PC-3 (cell line): ENCODE results near the gene BCAS3. TPM values are rescaled to one million over a fixed set of nuclear protein-coding genes. Genes with fewer than 3 reads are reported as not detected.

ENCODE experiments used
- ATAC-seq: fragments of 200-7000 bp; cut with Tn5 transposase; 2 replicates; pipeline ENCODE4 v1.9.1; 2020; ENCODE audit warnings: mild to moderate bottlenecking, moderate library complexity
- BruUV-seq: library from RNA; stranded (reverse); fragments of 400-500 nt; replicated peaks from 2 replicates; lab custom pipeline; 2021; lab: Mats Ljungman, UMichigan
- CTCF ChIA-PET: fragments of 300-600 bp; sonication (Branson Sonifier 250); formaldehyde crosslinking; loops from one replicate; lab custom pipeline; 2022; ENCODE audit warnings: antibody characterized with exemption; lab: Charles Lee
- POLR2A ChIA-PET: fragments of 300-600 bp; sonication (Branson Sonifier 250); formaldehyde crosslinking; loops from one replicate; lab custom pipeline; 2022; ENCODE audit warnings: antibody characterized with exemption; ENCODE audit not compliant: unreplicated experiment; lab: Charles Lee
- DNase-seq: peaks from one replicate; pipeline ENCODE4 v3.0.0-alpha.2; 2015
- H2AFZ ChIP-seq: fragments of 300-600 bp; sonication (generic); 2 replicates; pipeline ENCODE4 v1.6.0; 2016; ENCODE audit warnings: antibody characterized with exemption, low read length
- H3F3A ChIP-seq: fragments of 300-600 bp; sonication (generic); one replicate; pipeline ENCODE4 v1.6.0; 2017; ENCODE audit warnings: antibody characterized with exemption, low read length, control low read depth, mild to moderate bottlenecking; ENCODE audit not compliant: unreplicated experiment
- H3K27ac ChIP-seq: fragments of 300-600 bp; sonication (generic); 2 replicates; pipeline ENCODE4 v1.5.1; 2016; ENCODE audit warnings: mild to moderate bottlenecking, low read length
- H3K27me3 ChIP-seq: fragments of 300-600 bp; sonication (generic); 2 replicates; pipeline ENCODE4 v1.6.1; 2016; ENCODE audit warnings: low read length, mixed read lengths
- H3K36me3 ChIP-seq: fragments of 300-600 bp; sonication (generic); 2 replicates; pipeline ENCODE4 v1.6.1; 2016; ENCODE audit warnings: low read depth, mixed run types, low read length, mixed read lengths
- H3K4me1 ChIP-seq: fragments of 300-600 bp; sonication (generic); 2 replicates; pipeline ENCODE4 v1.5.1; 2016; ENCODE audit warnings: low read length; ENCODE audit not compliant: insufficient read depth
- H3K4me2 ChIP-seq: fragments of 300-600 bp; sonication (generic); 2 replicates; pipeline ENCODE4 v1.6.0; 2016; ENCODE audit warnings: low read length
- H3K4me3 ChIP-seq: fragments of 300-600 bp; sonication (generic); 2 replicates; pipeline ENCODE4 v1.5.1; 2016; ENCODE audit warnings: mild to moderate bottlenecking, low read length, mixed read lengths
- H3K79me2 ChIP-seq: fragments of 300-600 bp; sonication (generic); 2 replicates; pipeline ENCODE4 v1.6.1; 2017; ENCODE audit warnings: low read length, mixed read lengths
- H3K9ac ChIP-seq: fragments of 300-600 bp; sonication (generic); 2 replicates; pipeline ENCODE4 v1.6.0; 2016; ENCODE audit warnings: mild to moderate bottlenecking, low read length
- H3K9me2 ChIP-seq: fragments of 300-600 bp; sonication (generic); replicated peaks from 2 replicates; pipeline ENCODE4 v1.6.1; 2016; ENCODE audit warnings: mixed run types, low read length, mixed read lengths
- H3K9me3 ChIP-seq: fragments of 300-600 bp; sonication (generic); 2 replicates; pipeline ENCODE4 v1.6.1; 2016; ENCODE audit warnings: low read length, mixed read lengths
- H4K20me1 ChIP-seq: fragments of 300-600 bp; sonication (generic); 2 replicates; pipeline ENCODE4 v1.6.1; 2016; ENCODE audit warnings: low read length, mixed read lengths
- CTCF ChIP-seq: fragments of 300-600 bp; sonication (generic); conservative IDR thresholded peaks from 2 replicates; pipeline ENCODE4 v1.5.1; 2017; ENCODE audit warnings: antibody characterized with exemption, low read depth, mild to moderate bottlenecking, low read length
- EZH2 ChIP-seq: fragments of 300-600 bp; sonication (generic); IDR thresholded peaks from one replicate; pipeline ENCODE4 v1.6.1; 2017; ENCODE audit warnings: antibody characterized with exemption, mild to moderate bottlenecking, low read length; ENCODE audit not compliant: unreplicated experiment
- EZH2phosphoT487 ChIP-seq: fragments of 300-600 bp; sonication (generic); IDR thresholded peaks from 2 replicates; pipeline ENCODE4 v1.6.1; 2018; ENCODE audit warnings: mild to moderate bottlenecking, antibody characterized with exemption, low read length, borderline replicate concordance
- intact Hi-C: fragments of 100-400 bp; cut with micrococcal nuclease; formaldehyde crosslinking; loops from 2 replicates; pipeline ENCODE4 v1.9.0; 2023
- total RNA-seq: library from RNA; depleted of rRNA; stranded (reverse); fragments of >200 nt; gene quantifications from 2 replicates; pipeline ENCODE4 v1.2.3, GENCODE V29; 2014

BCAS3 gene
- total RNA-seq, 1 experiment from 2014 or later = 25.9 TPM

- H3K4me1 ChIP-seq = peaks cover 27% of the 10 kb centered on the region
- peak overlapping the region; percentile 11; the same call in 1 of the 2 replicates for H3K9ac ChIP-seq
- CTCF ChIA-PET = interaction anchor here (0.6 to 1.1 kb wide), 4 partner anchors 13 to 511 kb away, joined by 3 to 8 read pairs (median 4); no protein-coding TSS in a partner anchor
These were observed 224.7 kb downstream of the BCAS3 start for GRCh38 chr17:60902399-60902798.

GRCh38 chr17:60904582-60904981 is 226.9 kb downstream of the BCAS3 start:
- Histone ChIP-seq H3K4me1 (peaks cover 30% of the 10 kb centered on the region), H3K36me3 (no peaks in the 10 kb centered on the region), H3K27me3 (no peaks in the 10 kb centered on the region), H3K4me3 (no peak overlapping the region), H3K27ac (no peak overlapping the region), H3K79me2 (no peaks in the 10 kb centered on the region), H3K9ac (no peak overlapping the region), H3K9me3 (no peaks in the 10 kb centered on the region), H2AFZ (no peak overlapping the region), H3F3A (peaks cover 5% of the 10 kb centered on the region), H4K20me1 (no peaks in the 10 kb centered on the region), H3K4me2 (no peak overlapping the region), H3K9me2 (no peaks in the 10 kb centered on the region)
- ChIA-PET CTCF (no interaction called here), POLR2A (no interaction called here)
- BruUV-seq = no TSS peak
- TF ChIP-seq EZH2 = no peak
- TF ChIP-seq EZH2phosphoT487 = no peak
- no peak for TF ChIP-seq CTCF
- DNase-seq (no peak), ATAC-seq (no peak)
- intact Hi-C loops = loop anchor here (5.0 kb wide), 1 partner anchor 508 kb away; no protein-coding TSS in a partner anchor

More at GRCh38 chr17:60902399-60902798, 224.7 kb downstream of the BCAS3 start:
- intact Hi-C loops = loop anchor here (5.0 kb wide), 1 partner anchor 510 kb away; no protein-coding TSS in a partner anchor
- H3F3A ChIP-seq = peaks cover 5% of the 10 kb centered on the region
- POLR2A ChIA-PET = interaction anchor here (0.6 to 0.7 kb wide), 2 partner anchors 14 to 161 kb away, joined by 3 to 4 read pairs; no protein-coding TSS in a partner anchor
- H3K9me2 ChIP-seq = no peaks in the 10 kb centered on the region
- H3K79me2 ChIP-seq = no peaks in the 10 kb centered on the region
- ATAC-seq = peak; percentile 27
- H3K4me2 ChIP-seq = peak overlapping the region; percentile 65
- no peak for DNase-seq
- peak overlapping the region; percentile 34; the same call in 1 of the 2 replicates for H3K4me3 ChIP-seq
- no TSS peak for BruUV-seq
- no peaks in the 10 kb centered on the region for H3K9me3 ChIP-seq
- H3K36me3 ChIP-seq = no peaks in the 10 kb centered on the region
- H3K27ac ChIP-seq = peak overlapping the region; percentile 66
- H2AFZ ChIP-seq = 0 out of 2 replicates have a peak overlapping the region, but pooled peaks have one; percentile 5
- H4K20me1 ChIP-seq = no peaks in the 10 kb centered on the region
- TF ChIP-seq EZH2 (no peak), CTCF (no peak), EZH2phosphoT487 (no peak)
- H3K27me3 ChIP-seq = no peaks in the 10 kb centered on the region

- peaks cover 5% of the 10 kb centered on the region for H3F3A ChIP-seq
- H2AFZ ChIP-seq = no peak overlapping the region
- ChIA-PET CTCF (no interaction called here), POLR2A (no interaction called here)
- H3K4me3 ChIP-seq = no peak overlapping the region
- H3K27ac ChIP-seq = no peak overlapping the region
- DNase-seq = no peak
- H3K36me3 ChIP-seq = no peaks in the 10 kb centered on the region
- ATAC-seq = no peak
- no peak for TF ChIP-seq EZH2phosphoT487
- no peak for TF ChIP-seq CTCF
- no peak for TF ChIP-seq EZH2
- BruUV-seq = no TSS peak
- no peaks in the 10 kb centered on the region for H3K9me3 ChIP-seq
- H3K4me1 ChIP-seq = peaks cover 26% of the 10 kb centered on the region
- H4K20me1 ChIP-seq = no peaks in the 10 kb centered on the region
- no peak overlapping the region for H3K9ac ChIP-seq
- H3K9me2 ChIP-seq = no peaks in the 10 kb centered on the region
- intact Hi-C loops = no loop called here
- H3K4me2 ChIP-seq = no peak overlapping the region
- no peaks in the 10 kb centered on the region for H3K79me2 ChIP-seq
- H3K27me3 ChIP-seq = no peaks in the 10 kb centered on the region
These were observed 228.1 kb downstream of the BCAS3 start for GRCh38 chr17:60905709-60906108.
